Measurements from ENCODE around the gene SORCS2.

SORCS2 gene

DNA sequence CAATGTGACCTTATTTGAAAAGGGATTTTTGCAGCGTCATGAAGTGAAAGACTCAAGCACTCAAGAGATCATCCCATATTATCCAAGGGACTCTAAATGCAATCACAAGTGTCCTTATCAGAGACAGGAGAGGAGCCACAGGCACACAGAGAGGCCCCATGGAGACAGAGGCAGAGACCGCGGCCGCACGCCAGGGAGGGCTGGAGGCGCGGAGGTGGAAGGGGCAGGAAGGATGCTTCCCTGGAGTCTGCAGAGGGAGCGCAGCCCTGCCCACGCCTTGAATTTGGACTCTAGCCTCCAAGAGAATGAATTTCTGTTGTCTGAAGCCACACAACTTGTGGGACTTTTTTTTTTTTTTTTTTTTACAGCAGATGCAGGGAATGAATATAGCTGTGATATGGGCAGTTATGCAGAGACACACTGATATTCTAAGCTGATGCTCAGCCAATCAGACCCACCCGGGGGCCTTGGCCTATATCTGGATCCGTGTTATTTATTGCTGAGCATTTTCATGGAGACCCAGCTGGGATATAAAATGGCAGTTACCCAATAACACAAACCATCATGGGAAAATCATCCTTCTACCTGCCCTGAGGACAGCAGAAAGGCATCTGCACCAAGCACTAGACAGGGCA, 487.2 kb downstream of the SORCS2 start:
- TF ChIP-seq, protein P1, sequence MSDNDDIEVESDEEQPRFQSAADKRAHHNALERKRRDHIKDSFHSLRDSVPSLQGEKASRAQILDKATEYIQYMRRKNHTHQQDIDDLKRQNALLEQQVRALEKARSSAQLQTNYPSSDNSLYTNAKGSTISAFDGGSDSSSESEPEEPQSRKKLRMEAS (IDR thresholded peaks at IDR 0.05; ENCODE audit: low read depth, low read length), result no peak
- TF ChIP-seq, protein P2, sequence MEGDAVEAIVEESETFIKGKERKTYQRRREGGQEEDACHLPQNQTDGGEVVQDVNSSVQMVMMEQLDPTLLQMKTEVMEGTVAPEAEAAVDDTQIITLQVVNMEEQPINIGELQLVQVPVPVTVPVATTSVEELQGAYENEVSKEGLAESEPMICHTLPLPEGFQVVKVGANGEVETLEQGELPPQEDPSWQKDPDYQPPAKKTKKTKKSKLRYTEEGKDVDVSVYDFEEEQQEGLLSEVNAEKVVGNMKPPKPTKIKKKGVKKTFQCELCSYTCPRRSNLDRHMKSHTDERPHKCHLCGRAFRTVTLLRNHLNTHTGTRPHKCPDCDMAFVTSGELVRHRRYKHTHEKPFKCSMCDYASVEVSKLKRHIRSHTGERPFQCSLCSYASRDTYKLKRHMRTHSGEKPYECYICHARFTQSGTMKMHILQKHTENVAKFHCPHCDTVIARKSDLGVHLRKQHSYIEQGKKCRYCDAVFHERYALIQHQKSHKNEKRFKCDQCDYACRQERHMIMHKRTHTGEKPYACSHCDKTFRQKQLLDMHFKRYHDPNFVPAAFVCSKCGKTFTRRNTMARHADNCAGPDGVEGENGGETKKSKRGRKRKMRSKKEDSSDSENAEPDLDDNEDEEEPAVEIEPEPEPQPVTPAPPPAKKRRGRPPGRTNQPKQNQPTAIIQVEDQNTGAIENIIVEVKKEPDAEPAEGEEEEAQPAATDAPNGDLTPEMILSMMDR (IDR thresholded peaks at IDR 0.05; ENCODE audit: low read depth, low read length), result no peak
- TF ChIP-seq MYC (IDR thresholded peaks at IDR 0.05; ENCODE audit: low read depth, low read length) (no peak), POLR2A (IDR thresholded peaks at IDR 0.05; ENCODE audit: extremely low read depth, insufficient read length) (no peak)
- DNase-seq (ENCODE audit: low read depth), result no peak
- no peak overlapping the region for H3K4me3 ChIP-seq (ENCODE audit: low read depth, low read length)

DNA sequence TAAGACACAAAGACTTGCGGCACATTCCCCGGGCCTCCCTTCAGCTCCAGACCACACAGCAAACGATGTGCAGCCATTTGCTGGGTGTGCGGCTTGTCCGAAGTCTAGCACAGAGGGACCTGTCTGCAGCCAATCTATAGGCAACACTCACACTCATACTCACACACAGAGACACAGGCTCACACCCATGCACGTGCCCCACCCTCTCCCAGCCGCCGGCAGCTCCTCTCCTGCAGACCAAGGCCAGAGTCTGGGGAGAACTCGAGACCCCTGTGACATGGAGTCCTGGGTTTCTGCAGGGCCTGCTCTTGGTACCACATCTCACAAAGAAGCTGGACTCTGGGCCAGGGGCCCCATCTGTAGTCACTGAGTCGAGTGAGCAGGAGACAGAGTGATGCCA, 487.8 kb downstream of the SORCS2 start:
- TF ChIP-seq, protein P1 (IDR thresholded peaks at IDR 0.05; ENCODE audit: low read depth, low read length), result no peak
- TF ChIP-seq POLR2A (IDR thresholded peaks at IDR 0.05; ENCODE audit: extremely low read depth, insufficient read length) (no peak), MYC (IDR thresholded peaks at IDR 0.05; ENCODE audit: low read depth, low read length) (no peak)
- TF ChIP-seq, protein P2 (IDR thresholded peaks at IDR 0.05; ENCODE audit: low read depth, low read length), result no peak
- H3K4me3 ChIP-seq (ENCODE audit: low read depth, low read length), result no peak overlapping the region
- DNase-seq (ENCODE audit: low read depth), result no peak

DNA sequence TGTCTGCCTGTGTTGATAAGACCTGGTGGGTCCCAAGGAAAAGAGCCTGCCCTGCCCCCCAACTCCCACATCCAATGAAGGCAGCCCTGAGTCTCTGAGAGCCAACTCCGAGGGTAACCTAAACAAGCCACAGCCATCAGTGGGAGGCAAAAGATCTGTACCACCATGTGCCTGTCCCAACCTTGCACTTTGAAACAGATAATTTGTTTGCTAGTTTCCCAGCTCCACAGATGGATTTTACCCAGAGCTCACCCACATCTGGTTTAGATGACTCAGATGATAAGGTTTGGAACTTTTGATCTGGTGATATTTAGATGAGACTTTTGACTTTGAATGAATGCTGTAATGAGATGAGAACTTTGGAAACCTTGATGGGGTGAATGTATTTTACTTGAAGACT, 488.4 kb downstream of the SORCS2 start:
- no peak for DNase-seq (ENCODE audit: low read depth)
- TF ChIP-seq POLR2A (IDR thresholded peaks at IDR 0.05; ENCODE audit: extremely low read depth, insufficient read length), result no peak
- TF ChIP-seq, protein P1 (IDR thresholded peaks at IDR 0.05; ENCODE audit: low read depth, low read length), result no peak
- TF ChIP-seq, protein P2 (IDR thresholded peaks at IDR 0.05; ENCODE audit: low read depth, low read length), result no peak
- TF ChIP-seq MYC (IDR thresholded peaks at IDR 0.05; ENCODE audit: low read depth, low read length), result no peak
- H3K4me3 ChIP-seq (ENCODE audit: low read depth, low read length), result no peak overlapping the region

DNA sequence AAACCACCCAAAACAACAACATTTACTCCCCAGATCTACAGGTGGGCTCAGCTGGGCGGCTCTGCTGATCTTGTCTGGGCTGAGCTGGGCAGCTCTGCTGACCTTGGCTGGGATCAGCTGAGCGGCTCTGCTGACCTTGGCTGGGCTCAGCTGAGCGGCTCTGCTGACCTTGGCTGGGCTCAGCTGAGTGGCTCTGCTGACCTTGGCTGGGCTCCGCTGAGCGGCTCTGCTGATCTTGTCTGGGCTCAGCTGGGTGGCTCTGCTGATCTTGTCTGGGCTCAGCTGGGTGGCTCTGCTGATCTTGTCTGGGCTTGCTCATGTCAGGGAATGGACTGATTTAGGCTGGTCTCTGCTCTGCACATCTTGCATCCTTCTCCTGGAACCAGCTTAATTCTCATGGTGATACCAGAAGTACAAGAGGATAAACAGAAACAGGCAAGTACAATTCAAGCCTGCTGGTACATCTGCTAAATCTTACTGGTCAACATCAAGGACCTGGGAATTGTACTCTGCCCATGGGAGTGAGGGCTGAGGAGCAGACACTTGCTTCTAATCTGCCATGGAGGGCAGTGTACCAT, 490.9 kb downstream of the SORCS2 start:
- no peak overlapping the region for H3K4me3 ChIP-seq (ENCODE audit: low read depth, low read length)
- no peak for DNase-seq (ENCODE audit: low read depth)
- TF ChIP-seq POLR2A (IDR thresholded peaks at IDR 0.05; ENCODE audit: extremely low read depth, insufficient read length), result no peak
- TF ChIP-seq, protein P1 (IDR thresholded peaks at IDR 0.05; ENCODE audit: low read depth, low read length), result no peak
- TF ChIP-seq, protein P2 (IDR thresholded peaks at IDR 0.05; ENCODE audit: low read depth, low read length), result no peak
- no peak for TF ChIP-seq MYC (IDR thresholded peaks at IDR 0.05; ENCODE audit: low read depth, low read length)

DNA sequence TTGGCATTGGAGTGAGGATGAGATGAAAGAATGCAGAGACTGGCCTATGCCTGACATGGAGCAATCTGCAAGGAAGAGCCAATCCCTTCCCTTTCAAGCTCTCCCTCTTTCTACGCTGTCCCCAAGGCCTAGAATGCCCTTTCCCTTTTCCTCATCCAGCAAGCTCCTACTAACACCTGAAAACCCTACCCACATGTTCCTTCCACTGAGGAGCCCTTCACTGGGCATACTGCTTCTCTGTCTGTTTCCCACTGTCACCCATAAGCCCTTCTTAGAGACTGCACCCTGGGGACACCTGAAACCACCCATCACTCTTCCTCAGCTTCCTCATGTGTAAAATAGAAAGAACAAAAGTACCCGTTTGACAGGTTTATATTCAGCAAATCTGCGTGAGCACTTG, 492.0 kb downstream of the SORCS2 start:
- TF ChIP-seq, protein P1 (IDR thresholded peaks at IDR 0.05; ENCODE audit: low read depth, low read length), result no peak
- no peak for TF ChIP-seq MYC (IDR thresholded peaks at IDR 0.05; ENCODE audit: low read depth, low read length)
- TF ChIP-seq, protein P2 (IDR thresholded peaks at IDR 0.05; ENCODE audit: low read depth, low read length), result no peak
- TF ChIP-seq POLR2A (IDR thresholded peaks at IDR 0.05; ENCODE audit: extremely low read depth, insufficient read length), result no peak
- no peak for DNase-seq (ENCODE audit: low read depth)
- no peak overlapping the region for H3K4me3 ChIP-seq (ENCODE audit: low read depth, low read length)
